HG03565 (cell line): ENCODE measurements around the gene MYO7B.

Source experiments
- ATAC-seq: cut with Tn5 transposase; IDR thresholded peaks from one replicate; pipeline ENCODE4 v1.9.1; 2021; ENCODE audit warnings: mild to moderate bottlenecking, moderate library complexity; ENCODE audit not compliant: unreplicated experiment

Gene MYO7B

GRCh38 chr2:127572841-127573240 is 37.4 kb downstream of the MYO7B start:
- no peak for ATAC-seq

- no peak for ATAC-seq
Observed at GRCh38 chr2:127573298-127573697, 37.8 kb downstream of the MYO7B start.

GRCh38 chr2:127573771-127574170 is 38.3 kb downstream of the MYO7B start:
- ATAC-seq = no peak

GRCh38 chr2:127574656-127575055 is 39.2 kb downstream of the MYO7B start:
- ATAC-seq = no peak

GRCh38 chr2:127575185-127575765 is 39.8 kb downstream of the MYO7B start:
- ATAC-seq = no peak

- ATAC-seq = no peak
Observed at GRCh38 chr2:127575941-127576432, 40.5 kb downstream of the MYO7B start.

GRCh38 chr2:127576433-127577207 is 41.1 kb downstream of the MYO7B start:
- ATAC-seq = no peak

- ATAC-seq = no peak
Observed at GRCh38 chr2:127577208-127577475, 41.7 kb downstream of the MYO7B start.

- ATAC-seq = no peak
Observed at GRCh38 chr2:127577503-127577902, 42.0 kb downstream of the MYO7B start.

GRCh38 chr2:127577973-127578372 is 42.5 kb downstream of the MYO7B start:
- ATAC-seq = no peak

GRCh38 chr2:127578411-127578810 is 42.9 kb downstream of the MYO7B start:
- ATAC-seq = no peak

- ATAC-seq = no peak
Observed at GRCh38 chr2:127579231-127579630, 43.7 kb downstream of the MYO7B start.

- ATAC-seq = no peak
Observed at GRCh38 chr2:127580167-127581049, 44.9 kb downstream of the MYO7B start.

GRCh38 chr2:127581050-127581345 is 45.5 kb downstream of the MYO7B start:
- no peak for ATAC-seq

GRCh38 chr2:127581516-127582490 is 46.3 kb downstream of the MYO7B start:
- no peak for ATAC-seq

- no peak for ATAC-seq
Observed at GRCh38 chr2:127582863-127583861, 47.7 kb downstream of the MYO7B start.

GRCh38 chr2:127584047-127584446 is 48.6 kb downstream of the MYO7B start:
- ATAC-seq = no peak

GRCh38 chr2:127584516-127585033 is 49.1 kb downstream of the MYO7B start:
- ATAC-seq = no peak

- ATAC-seq = no peak
Observed at GRCh38 chr2:127585270-127585807, 49.9 kb downstream of the MYO7B start.
